Epithelial cell of proximal tubule (primary cell): ENCODE results near the gene CD226. TPM values are rescaled to one million over a fixed set of nuclear protein-coding genes. Genes with fewer than 3 reads are reported as not detected.
A peak's percentile ranks its signal among the peaks of the same experiment; 100 is the strongest.
"Not testable (repeated sequence)": the region's sequence is repeated elsewhere in the genome, so short reads cannot be mapped to it uniquely, and the experiment has no call there.

ENCODE experiments used
- DNase-seq: peaks from one replicate; pipeline ENCODE4 v3.0.0-alpha.2; 2011; ENCODE audit warnings: low read depth
- H3K4me3 ChIP-seq: 2 replicates; pipeline ENCODE4 v1.5.1; 2011; ENCODE audit warnings: low read depth, mild to moderate bottlenecking, low read length
- CTCF ChIP-seq: conservative IDR thresholded peaks from 2 replicates; pipeline ENCODE4 v1.5.1; 2012; ENCODE audit warnings: low read depth, mild to moderate bottlenecking, low read length
- total RNA-seq: library from RNA; depleted of rRNA; stranded (reverse); fragments of >200 nt; gene quantifications from 2 replicates; pipeline ENCODE4 v1.2.3, GENCODE V29; 2015

CD226 gene
- total RNA-seq, 1 donor from 2014 or later, result 0.12 TPM

GRCh38 chr18:69882965-69883668 lies 64.6 kb downstream of the CD226 start:
- no peak overlapping the region for H3K4me3 ChIP-seq
- DNase-seq, result no peak
- TF ChIP-seq CTCF, result no peak

- no peak for TF ChIP-seq CTCF
- no peak for DNase-seq
- H3K4me3 ChIP-seq, result no peak overlapping the region
Measured at GRCh38 chr18:69880083-69880482, 67.6 kb downstream of the CD226 start.

GRCh38 chr18:69879051-69879450 lies 68.6 kb downstream of the CD226 start:
- not testable (repeated sequence) for DNase-seq, H3K4me3 ChIP-seq

- H3K4me3 ChIP-seq, result no peak overlapping the region
- no peak for TF ChIP-seq CTCF
Measured at GRCh38 chr18:69878213-69878933, 69.3 kb downstream of the CD226 start.

GRCh38 chr18:69876490-69876889 lies 71.2 kb downstream of the CD226 start:
- TF ChIP-seq CTCF, result no peak
- no peak for DNase-seq
- H3K4me3 ChIP-seq, result no peak overlapping the region

More at GRCh38 chr18:69878213-69878933, 69.3 kb downstream of the CD226 start:
- no peak for DNase-seq

GRCh38 chr18:69874058-69874457 lies 73.6 kb downstream of the CD226 start:
- no peak overlapping the region for H3K4me3 ChIP-seq
- DNase-seq, result peak; percentile 0
- TF ChIP-seq CTCF, result no peak

- TF ChIP-seq CTCF, result no peak
Measured at GRCh38 chr18:69872661-69873060, 75.0 kb downstream of the CD226 start.

More at GRCh38 chr18:69872661-69873060, 75.0 kb downstream of the CD226 start:
- no peak overlapping the region for H3K4me3 ChIP-seq
- no peak for DNase-seq
